Measurements from ENCODE around the gene HSF2BP. TPM values are rescaled to one million over a fixed set of nuclear protein-coding genes. Genes with fewer than 3 reads are reported as not detected.

Gene HSF2BP
- polyA plus RNA-seq, 2 donors, result 0.26 to 0.28 TPM

GRCh38 chr21:43613755-43614638, 45.3 kb downstream of the HSF2BP start:
- H3K4me3 ChIP-seq (ENCODE audit: low read depth in 1 of 2, low read length in 2 of 2), result no peak overlapping the region
- H3K36me3 ChIP-seq (ENCODE audit: control insufficient read depth in 2 of 2, insufficient read depth in 2 of 2, low read length in 1 of 2), result no peaks in the 10 kb centered on the region
- no peak overlapping the region for H3K27ac ChIP-seq (ENCODE audit: low read depth in 2 of 2, low read length in 1 of 2)
- no peaks in the 10 kb centered on the region for H3K9me3 ChIP-seq (ENCODE audit: control insufficient read depth in 2 of 2, insufficient read depth in 1 of 2, low read depth in 1 of 2, low read length in 1 of 2)
- no peaks in the 10 kb centered on the region for H3K27me3 ChIP-seq (ENCODE audit: control insufficient read depth in 1 of 2, insufficient read depth in 2 of 2, low read length in 2 of 2)
- H3K4me1 ChIP-seq (ENCODE audit: control insufficient read depth in 2 of 2, insufficient read depth in 2 of 2, low read length in 1 of 2), result peaks cover 0 to 8% of the 10 kb centered on the region in 2 donors
- WGBS, 2 donors, result 81 to 86% methylated on average over 8 of the region's 8 CpGs

- Histone ChIP-seq H3K4me1 (ENCODE audit: control insufficient read depth in 2 of 2, insufficient read depth in 2 of 2, low read length in 1 of 2) (peaks cover 0 to 8% of the 10 kb centered on the region in 2 donors), H3K9me3 (ENCODE audit: control insufficient read depth in 2 of 2, insufficient read depth in 1 of 2, low read depth in 1 of 2, low read length in 1 of 2) (no peaks in the 10 kb centered on the region), H3K27me3 (ENCODE audit: control insufficient read depth in 1 of 2, insufficient read depth in 2 of 2, low read length in 2 of 2) (no peaks in the 10 kb centered on the region), H3K27ac (ENCODE audit: low read depth in 2 of 2, low read length in 1 of 2) (no peak overlapping the region), H3K36me3 (ENCODE audit: control insufficient read depth in 2 of 2, insufficient read depth in 2 of 2, low read length in 1 of 2) (no peaks in the 10 kb centered on the region), H3K4me3 (ENCODE audit: low read depth in 1 of 2, low read length in 2 of 2) (no peak overlapping the region)
- WGBS, 2 donors, result 53 to 60% methylated on average over 8 of the region's 8 CpGs
Measured at GRCh38 chr21:43611598-43612369, 47.5 kb downstream of the HSF2BP start.

GRCh38 chr21:43609501-43610340, 49.6 kb downstream of the HSF2BP start:
- 33 to 39% methylated on average over 8 of the region's 8 CpGs for WGBS, 2 donors
- H3K4me1 ChIP-seq (ENCODE audit: control insufficient read depth in 2 of 2, insufficient read depth in 2 of 2, low read length in 1 of 2), result peaks cover 0 to 14% of the 10 kb centered on the region in 2 donors
- H3K27me3 ChIP-seq (ENCODE audit: control insufficient read depth in 1 of 2, insufficient read depth in 2 of 2, low read length in 2 of 2), result no peaks in the 10 kb centered on the region
- H3K9me3 ChIP-seq (ENCODE audit: control insufficient read depth in 2 of 2, insufficient read depth in 1 of 2, low read depth in 1 of 2, low read length in 1 of 2), result peaks cover 0 to 5% of the 10 kb centered on the region in 2 donors
- no peaks in the 10 kb centered on the region for H3K36me3 ChIP-seq (ENCODE audit: control insufficient read depth in 2 of 2, insufficient read depth in 2 of 2, low read length in 1 of 2)
- H3K4me3 ChIP-seq (ENCODE audit: low read depth in 1 of 2, low read length in 2 of 2), result no peak overlapping the region
- H3K27ac ChIP-seq (ENCODE audit: low read depth in 2 of 2, low read length in 1 of 2), result no peak overlapping the region

- H3K27ac ChIP-seq (ENCODE audit: low read depth in 2 of 2, low read length in 1 of 2), result no peak overlapping the region
- peaks cover 0 to 20% of the 10 kb centered on the region in 2 donors for H3K4me1 ChIP-seq (ENCODE audit: control insufficient read depth in 2 of 2, insufficient read depth in 2 of 2, low read length in 1 of 2)
- H3K4me3 ChIP-seq (ENCODE audit: low read depth in 1 of 2, low read length in 2 of 2), result no peak overlapping the region
- no peaks in the 10 kb centered on the region for H3K27me3 ChIP-seq (ENCODE audit: control insufficient read depth in 1 of 2, insufficient read depth in 2 of 2, low read length in 2 of 2)
- H3K36me3 ChIP-seq (ENCODE audit: control insufficient read depth in 2 of 2, insufficient read depth in 2 of 2, low read length in 1 of 2), result no peaks in the 10 kb centered on the region
- H3K9me3 ChIP-seq (ENCODE audit: control insufficient read depth in 2 of 2, insufficient read depth in 1 of 2, low read depth in 1 of 2, low read length in 1 of 2), result peaks cover 0 to 9% of the 10 kb centered on the region in 2 donors
- 71 to 73% methylated on average over 2 of the region's 2 CpGs for WGBS, 2 donors
Measured at GRCh38 chr21:43608664-43609063, 50.6 kb downstream of the HSF2BP start.

GRCh38 chr21:43608225-43608624, 51.1 kb downstream of the HSF2BP start:
- H3K4me3 ChIP-seq (ENCODE audit: low read depth in 1 of 2, low read length in 2 of 2), result no peak overlapping the region
- no peaks in the 10 kb centered on the region for H3K36me3 ChIP-seq (ENCODE audit: control insufficient read depth in 2 of 2, insufficient read depth in 2 of 2, low read length in 1 of 2)
- no peak overlapping the region for H3K27ac ChIP-seq (ENCODE audit: low read depth in 2 of 2, low read length in 1 of 2)
- peaks cover 0 to 20% of the 10 kb centered on the region in 2 donors for H3K4me1 ChIP-seq (ENCODE audit: control insufficient read depth in 2 of 2, insufficient read depth in 2 of 2, low read length in 1 of 2)
- 39 to 57% methylated on average over 3 of the region's 3 CpGs for WGBS, 2 donors
- peaks cover 0 to 9% of the 10 kb centered on the region in 2 donors for H3K9me3 ChIP-seq (ENCODE audit: control insufficient read depth in 2 of 2, insufficient read depth in 1 of 2, low read depth in 1 of 2, low read length in 1 of 2)
- H3K27me3 ChIP-seq (ENCODE audit: control insufficient read depth in 1 of 2, insufficient read depth in 2 of 2, low read length in 2 of 2), result no peaks in the 10 kb centered on the region

- H3K36me3 ChIP-seq (ENCODE audit: control insufficient read depth in 2 of 2, insufficient read depth in 2 of 2, low read length in 1 of 2), result no peaks in the 10 kb centered on the region
- WGBS, 2 donors, result 87 to 93% methylated on average over 15 of the region's 15 CpGs
- H3K9me3 ChIP-seq (ENCODE audit: control insufficient read depth in 2 of 2, insufficient read depth in 1 of 2, low read depth in 1 of 2, low read length in 1 of 2), result peaks cover 0 to 9% of the 10 kb centered on the region in 2 donors
- no peaks in the 10 kb centered on the region for H3K27me3 ChIP-seq (ENCODE audit: control insufficient read depth in 1 of 2, insufficient read depth in 2 of 2, low read length in 2 of 2)
- peaks cover 0 to 20% of the 10 kb centered on the region in 2 donors for H3K4me1 ChIP-seq (ENCODE audit: control insufficient read depth in 2 of 2, insufficient read depth in 2 of 2, low read length in 1 of 2)
- H3K27ac ChIP-seq (ENCODE audit: low read depth in 2 of 2, low read length in 1 of 2), result no peak overlapping the region
- H3K4me3 ChIP-seq (ENCODE audit: low read depth in 1 of 2, low read length in 2 of 2), result peak overlapping the region in 1 of 2 donors; percentile 7
Measured at GRCh38 chr21:43605320-43606215, 53.7 kb downstream of the HSF2BP start.

- Histone ChIP-seq H3K9me3 (ENCODE audit: control insufficient read depth in 2 of 2, insufficient read depth in 1 of 2, low read depth in 1 of 2, low read length in 1 of 2) (peaks cover 0 to 9% of the 10 kb centered on the region in 2 donors), H3K36me3 (ENCODE audit: control insufficient read depth in 2 of 2, insufficient read depth in 2 of 2, low read length in 1 of 2) (no peaks in the 10 kb centered on the region), H3K27me3 (ENCODE audit: control insufficient read depth in 1 of 2, insufficient read depth in 2 of 2, low read length in 2 of 2) (no peaks in the 10 kb centered on the region), H3K27ac (ENCODE audit: low read depth in 2 of 2, low read length in 1 of 2) (no peak overlapping the region), H3K4me1 (ENCODE audit: control insufficient read depth in 2 of 2, insufficient read depth in 2 of 2, low read length in 1 of 2) (peaks cover 0 to 15% of the 10 kb centered on the region in 2 donors), H3K4me3 (ENCODE audit: low read depth in 1 of 2, low read length in 2 of 2) (peak overlapping the region in 1 of 2 donors; percentile 7)
- WGBS, 2 donors, result 96 to 98% methylated on average over 6 of the region's 6 CpGs
Measured at GRCh38 chr21:43604505-43605204, 54.6 kb downstream of the HSF2BP start.
